ENCODE measurements around the gene HSPB1. TPM values are rescaled to one million over a fixed set of nuclear protein-coding genes. Genes with fewer than 3 reads are reported as not detected.
A peak's percentile ranks its signal among the peaks of the same experiment; 100 is the strongest.

Gene HSPB1
- total RNA-seq, 1 experiment from 2014 or later = 202 TPM

DNA sequence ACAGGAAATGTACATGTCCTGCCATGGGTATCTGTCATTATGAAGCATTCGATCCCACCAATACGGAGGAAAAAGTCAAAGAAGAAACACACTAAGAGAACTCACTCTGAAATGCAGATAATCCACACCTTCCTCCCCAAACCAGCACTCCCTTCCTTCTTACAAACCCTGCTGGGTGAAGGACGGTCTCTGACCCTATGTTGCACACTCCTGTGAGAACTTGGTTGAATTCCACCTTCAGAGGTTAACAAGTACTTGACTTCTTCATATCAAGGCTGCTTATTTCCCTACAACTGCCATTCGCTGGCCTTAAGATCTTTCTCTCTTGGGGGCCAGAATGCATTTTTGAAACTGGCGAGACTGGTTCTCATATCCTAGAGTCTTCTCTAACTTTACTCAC lies 39.7 kb downstream of the HSPB1 start (continued):
- TF ChIP-seq, protein P1, sequence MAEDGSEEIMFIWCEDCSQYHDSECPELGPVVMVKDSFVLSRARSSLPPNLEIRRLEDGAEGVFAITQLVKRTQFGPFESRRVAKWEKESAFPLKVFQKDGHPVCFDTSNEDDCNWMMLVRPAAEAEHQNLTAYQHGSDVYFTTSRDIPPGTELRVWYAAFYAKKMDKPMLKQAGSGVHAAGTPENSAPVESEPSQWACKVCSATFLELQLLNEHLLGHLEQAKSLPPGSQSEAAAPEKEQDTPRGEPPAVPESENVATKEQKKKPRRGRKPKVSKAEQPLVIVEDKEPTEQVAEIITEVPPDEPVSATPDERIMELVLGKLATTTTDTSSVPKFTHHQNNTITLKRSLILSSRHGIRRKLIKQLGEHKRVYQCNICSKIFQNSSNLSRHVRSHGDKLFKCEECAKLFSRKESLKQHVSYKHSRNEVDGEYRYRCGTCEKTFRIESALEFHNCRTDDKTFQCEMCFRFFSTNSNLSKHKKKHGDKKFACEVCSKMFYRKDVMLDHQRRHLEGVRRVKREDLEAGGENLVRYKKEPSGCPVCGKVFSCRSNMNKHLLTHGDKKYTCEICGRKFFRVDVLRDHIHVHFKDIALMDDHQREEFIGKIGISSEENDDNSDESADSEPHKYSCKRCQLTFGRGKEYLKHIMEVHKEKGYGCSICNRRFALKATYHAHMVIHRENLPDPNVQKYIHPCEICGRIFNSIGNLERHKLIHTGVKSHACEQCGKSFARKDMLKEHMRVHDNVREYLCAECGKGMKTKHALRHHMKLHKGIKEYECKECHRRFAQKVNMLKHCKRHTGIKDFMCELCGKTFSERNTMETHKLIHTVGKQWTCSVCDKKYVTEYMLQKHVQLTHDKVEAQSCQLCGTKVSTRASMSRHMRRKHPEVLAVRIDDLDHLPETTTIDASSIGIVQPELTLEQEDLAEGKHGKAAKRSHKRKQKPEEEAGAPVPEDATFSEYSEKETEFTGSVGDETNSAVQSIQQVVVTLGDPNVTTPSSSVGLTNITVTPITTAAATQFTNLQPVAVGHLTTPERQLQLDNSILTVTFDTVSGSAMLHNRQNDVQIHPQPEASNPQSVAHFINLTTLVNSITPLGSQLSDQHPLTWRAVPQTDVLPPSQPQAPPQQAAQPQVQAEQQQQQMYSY (CRISPR knock-in tag; IDR thresholded peaks at IDR 0.05) = no peak
- no peak for TF ChIP-seq MYBL2 (CRISPR knock-in tag; IDR thresholded peaks at IDR 0.05)

DNA sequence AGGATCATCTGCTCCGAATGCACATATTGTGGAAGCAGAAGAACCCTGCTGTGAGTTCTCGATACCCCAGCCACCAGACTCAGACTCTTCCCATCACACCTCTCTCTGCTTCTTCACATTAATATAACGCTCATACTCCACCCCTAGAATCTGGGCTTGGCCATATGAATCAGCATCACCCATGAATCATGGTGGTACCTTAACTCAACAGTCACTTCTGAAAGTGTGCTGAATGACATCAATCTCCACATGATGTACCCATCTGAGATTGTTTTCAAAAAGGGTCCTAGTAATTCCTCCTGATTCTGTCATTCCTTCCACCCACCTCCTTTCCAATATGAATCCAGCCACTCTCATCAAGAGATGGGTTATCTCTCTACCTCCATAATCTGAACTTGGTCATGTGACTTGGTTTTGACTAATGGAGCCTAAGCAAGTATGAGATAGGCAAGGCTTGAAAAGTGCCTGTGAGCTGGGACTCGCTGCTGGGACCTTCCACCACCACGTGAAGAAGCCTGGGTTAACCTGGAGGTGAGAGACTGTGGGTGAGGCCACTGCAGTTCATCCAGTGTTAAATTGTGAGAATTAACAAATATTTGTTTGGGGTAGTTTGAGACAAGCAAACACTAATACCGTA lies 40.9 kb downstream of the HSPB1 start:
- Mint-ChIP-seq H3K9me3 (no peaks in the 10 kb centered on the region), H3K27ac (peak overlapping the region; percentile 91), H3K27me3 (ENCODE audit: low read depth) (no peaks in the 10 kb centered on the region), H3K4me1 (peaks cover 54% of the 10 kb centered on the region), H3K4me3 (no peak overlapping the region), H3K36me3 (peaks cover 72% of the 10 kb centered on the region)
- DNase-seq (ENCODE audit: low spot score) (no peak), ATAC-seq (no peak)
- TF ChIP-seq, protein P2, sequence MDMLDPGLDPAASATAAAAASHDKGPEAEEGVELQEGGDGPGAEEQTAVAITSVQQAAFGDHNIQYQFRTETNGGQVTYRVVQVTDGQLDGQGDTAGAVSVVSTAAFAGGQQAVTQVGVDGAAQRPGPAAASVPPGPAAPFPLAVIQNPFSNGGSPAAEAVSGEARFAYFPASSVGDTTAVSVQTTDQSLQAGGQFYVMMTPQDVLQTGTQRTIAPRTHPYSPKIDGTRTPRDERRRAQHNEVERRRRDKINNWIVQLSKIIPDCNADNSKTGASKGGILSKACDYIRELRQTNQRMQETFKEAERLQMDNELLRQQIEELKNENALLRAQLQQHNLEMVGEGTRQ (CRISPR knock-in tag; IDR thresholded peaks at IDR 0.05) = 0 out of 2 replicates have a peak, but pooled peaks have one; percentile 23
- TF ChIP-seq, protein P3, sequence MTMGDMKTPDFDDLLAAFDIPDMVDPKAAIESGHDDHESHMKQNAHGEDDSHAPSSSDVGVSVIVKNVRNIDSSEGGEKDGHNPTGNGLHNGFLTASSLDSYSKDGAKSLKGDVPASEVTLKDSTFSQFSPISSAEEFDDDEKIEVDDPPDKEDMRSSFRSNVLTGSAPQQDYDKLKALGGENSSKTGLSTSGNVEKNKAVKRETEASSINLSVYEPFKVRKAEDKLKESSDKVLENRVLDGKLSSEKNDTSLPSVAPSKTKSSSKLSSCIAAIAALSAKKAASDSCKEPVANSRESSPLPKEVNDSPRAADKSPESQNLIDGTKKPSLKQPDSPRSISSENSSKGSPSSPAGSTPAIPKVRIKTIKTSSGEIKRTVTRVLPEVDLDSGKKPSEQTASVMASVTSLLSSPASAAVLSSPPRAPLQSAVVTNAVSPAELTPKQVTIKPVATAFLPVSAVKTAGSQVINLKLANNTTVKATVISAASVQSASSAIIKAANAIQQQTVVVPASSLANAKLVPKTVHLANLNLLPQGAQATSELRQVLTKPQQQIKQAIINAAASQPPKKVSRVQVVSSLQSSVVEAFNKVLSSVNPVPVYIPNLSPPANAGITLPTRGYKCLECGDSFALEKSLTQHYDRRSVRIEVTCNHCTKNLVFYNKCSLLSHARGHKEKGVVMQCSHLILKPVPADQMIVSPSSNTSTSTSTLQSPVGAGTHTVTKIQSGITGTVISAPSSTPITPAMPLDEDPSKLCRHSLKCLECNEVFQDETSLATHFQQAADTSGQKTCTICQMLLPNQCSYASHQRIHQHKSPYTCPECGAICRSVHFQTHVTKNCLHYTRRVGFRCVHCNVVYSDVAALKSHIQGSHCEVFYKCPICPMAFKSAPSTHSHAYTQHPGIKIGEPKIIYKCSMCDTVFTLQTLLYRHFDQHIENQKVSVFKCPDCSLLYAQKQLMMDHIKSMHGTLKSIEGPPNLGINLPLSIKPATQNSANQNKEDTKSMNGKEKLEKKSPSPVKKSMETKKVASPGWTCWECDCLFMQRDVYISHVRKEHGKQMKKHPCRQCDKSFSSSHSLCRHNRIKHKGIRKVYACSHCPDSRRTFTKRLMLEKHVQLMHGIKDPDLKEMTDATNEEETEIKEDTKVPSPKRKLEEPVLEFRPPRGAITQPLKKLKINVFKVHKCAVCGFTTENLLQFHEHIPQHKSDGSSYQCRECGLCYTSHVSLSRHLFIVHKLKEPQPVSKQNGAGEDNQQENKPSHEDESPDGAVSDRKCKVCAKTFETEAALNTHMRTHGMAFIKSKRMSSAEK (CRISPR knock-in tag; IDR thresholded peaks at IDR 0.05; ENCODE audit: borderline replicate concordance) = no peak
- ChIA-PET CTCF (no interaction called here), POLR2A (no interaction called here)

DNA sequence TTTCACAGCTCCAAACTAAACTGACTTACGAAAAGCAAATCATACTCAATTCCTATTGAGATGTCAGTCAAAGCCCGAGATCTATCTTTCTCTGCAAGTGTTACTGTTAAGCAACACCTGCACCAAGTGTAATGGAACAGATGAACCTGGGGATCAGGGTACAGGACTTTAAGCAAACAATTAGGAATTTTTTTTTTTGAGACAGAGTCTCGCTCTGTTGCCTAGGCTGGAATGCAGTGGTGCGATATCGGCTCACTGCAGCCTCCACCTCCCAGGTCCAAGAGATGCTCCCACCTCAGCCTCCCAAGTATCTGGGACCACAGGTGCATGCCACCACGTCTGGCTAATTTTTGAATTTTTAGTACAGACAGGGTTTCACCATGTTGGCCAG lies 41.5 kb downstream of the HSPB1 start:
- H3K36me3 Mint-ChIP-seq = peaks cover 71% of the 10 kb centered on the region
- no peak overlapping the region for H3K4me3 Mint-ChIP-seq
- H3K4me1 Mint-ChIP-seq = peaks cover 51% of the 10 kb centered on the region
- ATAC-seq (no peak), DNase-seq (ENCODE audit: low spot score) (no peak)
- ChIA-PET POLR2A (no interaction called here), CTCF (no interaction called here)
- H3K9me3 Mint-ChIP-seq = no peaks in the 10 kb centered on the region
- no peaks in the 10 kb centered on the region for H3K27me3 Mint-ChIP-seq (ENCODE audit: low read depth)
- H3K27ac Mint-ChIP-seq = no peak overlapping the region; the same call in 1 of the 2 replicates
- no peak for TF ChIP-seq CREM (CRISPR knock-in tag; IDR thresholded peaks at IDR 0.05)
- TF ChIP-seq ELF4 (CRISPR knock-in tag; IDR thresholded peaks at IDR 0.05; ENCODE audit: low read depth) = no peak
- TF ChIP-seq, protein P1 (CRISPR knock-in tag; IDR thresholded peaks at IDR 0.05) = no peak
- TF ChIP-seq FOXJ3 (CRISPR knock-in tag; IDR thresholded peaks at IDR 0.05; ENCODE audit: borderline replicate concordance) = no peak
- no peak for TF ChIP-seq ATF1 (CRISPR knock-in tag; IDR thresholded peaks at IDR 0.05)
- no peak for TF ChIP-seq TP53 (CRISPR knock-in tag; IDR thresholded peaks at IDR 0.05)
- TF ChIP-seq, protein P3 (CRISPR knock-in tag; IDR thresholded peaks at IDR 0.05; ENCODE audit: borderline replicate concordance) = no peak

Measured in WTC11 (cell line).